Erythroblast (primary cell): ENCODE measurements around the gene MYZAP.

Source experiments
- GATA1 ChIP-seq: IDR thresholded peaks from 2 replicates; pipeline ENCODE4 v1.6.1; 2011; ENCODE audit warnings: low read depth, mild to moderate bottlenecking, control low read depth, low read length, moderate library complexity
- POLR2A ChIP-seq: IDR thresholded peaks from 2 replicates; pipeline ENCODE4 v1.6.1; 2011; ENCODE audit warnings: mild to moderate bottlenecking, low read length

GRCh38 chr15:57625703-57626448, 34.2 kb downstream of the MYZAP start:
- TF ChIP-seq POLR2A (no peak), GATA1 (no peak)
